A549 (cell line): Measurements from ENCODE around the gene NPC1L1.

Source experiments
- MAX ChIP-seq: IDR thresholded peaks from 2 replicates; pipeline ENCODE4 v1.6.1; 2012
- NFE2L2 ChIP-seq: fragments of 150-350 bp; conservative IDR thresholded peaks from 2 replicates; pipeline ENCODE4 v1.6.1; 2014; ENCODE audit warnings: low read length

GRCh38 chr7:44565795-44566559, 24.8 kb upstream of the NPC1L1 start:
- TF ChIP-seq MAX (no peak), NFE2L2 (no peak)
